ENCODE results near the gene PLEK2.

The PLEK2 gene

DNA sequence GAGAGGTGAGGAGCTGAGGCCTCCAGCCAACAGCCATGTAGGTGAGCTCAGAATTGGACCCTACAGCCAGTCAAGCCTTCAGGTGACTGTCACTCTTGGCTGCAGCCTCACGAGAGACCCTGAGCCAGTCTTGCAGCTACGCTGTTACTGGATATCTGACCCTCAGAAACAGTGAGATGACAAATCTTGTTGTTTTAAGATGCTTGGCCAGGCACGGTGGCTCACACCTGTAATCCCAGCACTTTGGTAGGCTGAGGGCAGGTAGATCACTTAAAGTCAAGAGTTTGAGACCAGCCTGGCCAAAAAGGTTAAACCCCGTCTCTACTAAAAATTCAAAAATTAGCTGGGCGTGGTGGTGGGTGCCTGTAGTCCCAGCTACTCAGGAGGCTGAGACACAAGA is 6.2 kb downstream of the PLEK2 start:
- in situ Hi-C loops (cut with MboI; ENCODE audit: low sequenced_read_pairs), result no loop called here

GRCh38 chr14:67400434-67400833 is 11.5 kb downstream of the PLEK2 start:
- in situ Hi-C loops (cut with MboI; ENCODE audit: low sequenced_read_pairs), result no loop called here

DNA sequence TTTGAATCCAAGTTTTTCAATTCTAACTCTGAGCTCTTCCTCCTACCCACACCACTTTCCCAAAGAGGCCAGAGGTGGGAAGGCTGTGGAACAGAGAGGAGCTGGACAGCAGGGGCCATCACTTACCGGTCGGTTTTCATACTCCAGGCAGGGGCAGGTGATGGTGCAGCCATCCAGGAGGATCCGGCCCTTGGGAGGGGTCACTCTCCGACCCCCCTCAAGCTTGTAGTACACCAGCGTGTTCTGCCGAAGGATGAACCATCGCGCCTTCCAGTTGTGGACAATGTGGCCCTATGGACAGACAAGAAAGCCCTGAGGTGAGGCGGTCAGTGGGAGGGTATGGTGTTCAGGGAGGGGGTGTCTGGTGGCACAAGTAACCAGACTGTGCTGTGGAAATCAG is 14.4 kb downstream of the PLEK2 start:
- in situ Hi-C loops (cut with MboI; ENCODE audit: low sequenced_read_pairs), result no loop called here

DNA sequence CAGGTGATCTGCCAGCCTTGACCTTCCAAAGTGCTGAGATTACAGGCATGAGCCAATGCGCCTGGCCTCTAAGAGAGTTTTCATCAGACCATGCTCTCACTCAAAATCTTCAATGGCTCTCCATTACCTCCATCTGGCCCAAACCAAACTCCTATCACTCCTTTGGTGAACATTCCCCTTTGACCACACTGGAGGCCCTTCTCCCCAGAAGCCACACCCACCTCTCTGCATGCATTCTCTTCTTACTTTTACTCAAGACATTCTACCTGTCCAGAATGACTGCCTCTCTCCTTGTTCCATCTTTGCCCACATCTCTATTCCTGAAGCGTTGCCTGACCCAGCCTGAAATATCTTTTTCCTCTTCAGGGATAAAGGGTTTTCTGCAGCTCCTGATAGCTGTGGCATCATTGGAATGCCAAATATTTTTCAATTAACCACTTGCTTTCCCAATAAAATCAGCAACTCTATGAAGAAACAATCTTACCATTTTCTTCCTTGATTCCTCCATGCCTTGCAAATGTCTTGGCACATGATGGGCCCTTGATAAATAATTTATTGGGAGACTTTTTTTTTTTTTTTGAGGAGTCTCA is 15.5 kb downstream of the PLEK2 start:
- in situ Hi-C loops (cut with MboI; ENCODE audit: low sequenced_read_pairs), result no loop called here

GRCh38 chr14:67395876-67396189 is 16.1 kb downstream of the PLEK2 start:
- in situ Hi-C loops (cut with MboI; ENCODE audit: low sequenced_read_pairs), result no loop called here

- in situ Hi-C loops (cut with MboI; ENCODE audit: low sequenced_read_pairs), result no loop called here
These were observed 16.7 kb downstream of the PLEK2 start for GRCh38 chr14:67395086-67395875.

GRCh38 chr14:67393689-67394088 is 18.3 kb downstream of the PLEK2 start:
- in situ Hi-C loops (cut with MboI; ENCODE audit: low sequenced_read_pairs), result no loop called here

GRCh38 chr14:67392800-67393199 is 19.2 kb downstream of the PLEK2 start:
- in situ Hi-C loops (cut with MboI; ENCODE audit: low sequenced_read_pairs), result no loop called here

GRCh38 chr14:67392123-67392522 is 19.8 kb downstream of the PLEK2 start:
- in situ Hi-C loops (cut with MboI; ENCODE audit: low sequenced_read_pairs), result no loop called here

DNA sequence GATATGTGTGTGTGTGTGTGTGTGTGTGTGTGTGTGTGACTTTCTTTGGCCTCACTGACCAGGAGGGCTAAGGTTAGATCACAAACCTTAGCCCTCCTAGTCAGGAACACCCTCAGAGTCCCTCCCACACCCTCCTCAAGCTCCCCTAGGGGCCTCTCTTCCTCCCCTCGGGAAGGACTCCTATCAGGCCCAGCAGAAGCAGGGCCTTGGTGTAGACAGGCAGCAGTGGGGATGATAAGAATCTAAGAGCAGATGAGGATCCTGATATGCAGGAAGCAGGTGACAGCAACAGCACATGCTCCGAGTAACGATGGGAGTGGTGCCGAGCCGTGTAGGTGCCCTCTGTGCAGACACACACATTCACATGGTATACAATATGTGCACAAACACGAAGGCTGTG is 20.7 kb downstream of the PLEK2 start:
- in situ Hi-C loops (cut with MboI; ENCODE audit: low sequenced_read_pairs), result no loop called here

DNA sequence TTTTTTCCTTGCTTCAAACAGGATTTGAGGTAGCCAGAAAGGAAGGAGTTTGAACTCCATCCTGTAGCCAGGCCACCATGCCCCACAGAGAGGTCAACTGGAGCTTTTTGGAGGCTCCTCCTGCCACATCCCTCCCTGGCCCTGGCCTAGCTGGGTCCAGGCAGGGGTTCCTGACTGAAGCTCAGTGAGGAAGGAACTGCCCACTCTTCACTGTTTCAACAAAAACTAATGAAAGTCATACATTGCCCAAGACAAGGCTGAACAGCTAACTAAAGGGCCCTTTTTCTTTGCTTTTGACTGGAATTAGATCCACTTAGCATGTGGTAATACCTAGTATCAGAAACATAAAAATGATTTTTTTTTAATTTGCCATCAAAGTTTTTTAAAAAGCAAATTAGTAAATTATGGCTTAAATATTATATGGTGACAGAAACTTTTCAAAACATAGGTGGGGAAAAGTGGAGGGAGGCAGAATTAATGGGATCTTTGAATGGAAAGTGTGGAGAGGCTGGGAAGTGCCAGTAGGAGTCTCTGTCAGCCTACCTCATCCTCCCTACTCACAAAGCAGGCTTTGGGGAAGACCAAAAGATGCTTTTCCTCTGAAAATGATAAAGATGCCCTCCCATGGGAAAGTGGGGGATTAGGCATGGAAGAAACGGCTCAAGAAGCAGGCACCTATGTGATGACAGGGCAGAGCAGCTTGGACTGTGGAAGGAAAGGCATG is 22.0 kb downstream of the PLEK2 start:
- in situ Hi-C loops (cut with MboI; ENCODE audit: low sequenced_read_pairs), result no loop called here

GRCh38 chr14:67389275-67389674 is 22.7 kb downstream of the PLEK2 start:
- in situ Hi-C loops (cut with MboI; ENCODE audit: low sequenced_read_pairs), result no loop called here

DNA sequence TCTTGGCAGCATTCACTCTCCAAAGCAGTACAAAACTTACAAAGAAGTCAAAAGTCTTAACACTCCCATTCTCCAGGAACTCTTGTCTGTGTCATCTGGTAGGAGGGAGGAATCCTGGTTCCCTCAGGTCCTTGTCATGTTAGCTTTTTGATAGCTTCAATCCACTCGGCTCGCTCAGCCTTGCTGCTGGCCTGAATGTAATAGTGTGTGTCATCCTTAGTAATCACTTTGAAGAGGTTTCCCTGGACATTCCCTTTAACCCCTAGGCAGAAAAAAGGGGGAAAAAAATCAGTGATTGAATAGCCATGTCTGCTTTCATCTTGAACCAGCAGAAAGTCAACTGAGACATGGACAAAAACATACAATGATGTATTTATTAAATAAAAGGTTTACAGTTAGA is 24.8 kb downstream of the PLEK2 start:
- in situ Hi-C loops (cut with MboI; ENCODE audit: low sequenced_read_pairs), result no loop called here

DNA sequence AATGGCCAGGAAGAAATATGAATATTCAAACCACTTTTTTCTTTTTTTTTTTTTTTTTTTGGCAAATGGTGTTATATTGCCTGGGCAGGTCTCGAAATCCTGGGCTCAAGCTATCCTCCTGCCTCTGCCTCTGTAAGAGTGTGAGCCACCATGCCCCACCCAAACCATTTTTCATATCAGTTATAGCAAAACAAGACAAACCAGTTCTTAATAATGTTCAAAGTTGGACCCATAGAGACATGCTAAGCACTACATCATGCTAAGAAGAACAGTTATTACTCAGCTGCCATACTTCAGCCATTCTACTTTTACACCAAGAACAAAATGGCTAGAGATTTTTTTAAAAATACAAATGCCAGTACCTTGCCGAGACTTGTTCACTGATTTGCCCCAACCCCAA is 26.3 kb downstream of the PLEK2 start:
- in situ Hi-C loops (cut with MboI; ENCODE audit: low sequenced_read_pairs), result no loop called here

DNA sequence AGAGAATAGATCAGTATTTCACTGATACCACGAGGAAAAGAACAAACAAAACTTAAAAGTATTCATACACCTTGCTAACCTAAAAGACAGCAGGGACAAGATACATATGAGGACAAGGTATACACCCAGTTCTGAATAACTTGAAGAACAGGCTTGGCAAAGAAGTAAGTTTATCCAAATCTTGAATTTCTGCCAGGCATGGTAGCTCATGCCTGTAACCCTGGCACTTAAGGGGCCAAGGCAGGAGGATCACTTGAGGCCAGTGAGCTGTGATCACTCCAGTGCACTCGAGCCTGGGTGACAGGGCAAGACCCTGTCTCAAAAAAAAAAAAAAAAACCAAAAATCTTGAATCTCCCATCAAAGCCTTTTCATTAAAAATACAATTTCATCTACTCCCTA is 26.8 kb downstream of the PLEK2 start:
- in situ Hi-C loops (cut with MboI; ENCODE audit: low sequenced_read_pairs), result no loop called here

DNA sequence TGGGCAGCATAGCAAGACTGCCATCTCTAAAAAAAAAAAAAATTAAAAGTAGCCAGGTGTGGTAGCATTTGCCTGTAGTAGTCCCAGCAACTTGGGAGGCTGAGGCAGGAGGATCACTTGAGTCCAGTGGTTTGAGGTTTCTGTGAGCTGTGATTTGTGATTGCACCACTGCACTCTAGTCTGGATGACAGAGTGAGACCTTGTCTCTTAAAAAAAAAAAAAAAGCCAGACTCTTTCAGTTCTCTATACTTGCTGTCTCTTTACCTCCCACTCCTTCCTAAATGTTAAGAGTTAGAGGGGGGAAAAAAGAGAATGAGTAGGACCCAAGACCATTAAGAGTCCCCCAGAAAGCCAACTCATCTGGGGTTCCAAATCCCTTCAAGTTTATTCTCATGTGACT is 34.0 kb downstream of the PLEK2 start:
- in situ Hi-C loops (cut with MboI; ENCODE audit: low sequenced_read_pairs), result no loop called here

GRCh38 chr14:67373347-67373746 is 38.6 kb downstream of the PLEK2 start:
- in situ Hi-C loops (cut with MboI; ENCODE audit: low sequenced_read_pairs), result no loop called here

DNA sequence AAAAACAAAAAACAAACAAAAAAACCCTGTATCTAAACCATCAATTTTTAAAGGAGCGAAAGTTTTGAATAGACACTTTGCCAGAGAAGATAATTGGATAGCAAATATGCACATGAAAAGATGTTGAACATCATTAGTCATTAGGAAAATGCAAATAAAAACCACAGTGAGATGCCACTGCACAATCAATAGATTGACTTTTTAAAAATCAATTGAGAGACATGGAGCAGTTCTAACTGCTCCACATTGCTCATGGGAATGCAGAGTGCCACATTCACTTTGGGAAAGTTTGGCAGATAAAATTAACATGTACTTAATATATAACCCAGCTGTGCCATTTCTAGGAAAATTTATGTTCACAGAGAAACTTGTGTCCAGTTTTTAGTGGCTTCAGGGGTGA is 39.1 kb downstream of the PLEK2 start:
- in situ Hi-C loops (cut with MboI; ENCODE audit: low sequenced_read_pairs), result no loop called here

- in situ Hi-C loops (cut with MboI; ENCODE audit: low sequenced_read_pairs), result no loop called here
These were observed 40.5 kb downstream of the PLEK2 start for GRCh38 chr14:67371247-67372148.

DNA sequence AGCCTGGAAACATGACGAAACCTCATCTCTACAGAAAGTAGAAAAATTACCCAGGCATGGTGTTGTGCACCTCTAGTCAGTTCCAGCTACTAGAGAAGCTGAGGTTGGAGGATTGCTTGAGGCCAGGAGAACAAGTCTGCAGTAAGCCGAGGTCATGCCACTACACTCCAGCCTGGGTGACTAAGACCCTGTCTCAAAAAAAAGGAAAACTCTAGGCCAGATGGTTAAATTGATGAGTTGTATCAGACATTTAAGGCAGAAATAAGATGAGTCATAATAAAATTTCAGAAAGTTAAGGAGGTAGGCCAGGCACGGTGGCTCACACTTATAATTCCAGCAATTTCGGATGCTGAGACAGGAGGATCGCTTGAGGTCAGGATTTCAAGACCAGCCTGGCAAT is 41.1 kb downstream of the PLEK2 start:
- in situ Hi-C loops (cut with MboI; ENCODE audit: low sequenced_read_pairs), result no loop called here

DNA sequence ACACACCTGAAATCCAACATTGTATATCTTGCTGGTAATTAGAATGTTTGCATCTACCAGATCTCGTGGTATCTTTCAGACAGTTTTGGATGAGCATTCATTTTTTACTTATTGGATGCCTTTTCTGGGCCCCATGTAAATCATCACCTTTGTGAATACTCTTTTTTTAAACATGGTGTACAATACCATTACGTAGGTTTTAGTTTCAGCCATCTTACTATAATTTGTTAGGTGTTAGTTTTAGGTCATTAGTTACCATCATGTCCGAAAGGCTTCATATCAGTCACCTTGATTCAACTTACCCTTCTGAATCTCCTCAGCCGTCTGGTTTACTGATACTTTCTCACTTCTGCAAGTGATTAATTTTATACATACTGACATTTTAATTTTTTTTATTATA is 46.5 kb downstream of the PLEK2 start:
- in situ Hi-C loops (cut with MboI; ENCODE audit: low sequenced_read_pairs), result no loop called here

Measured in hTERT RPE-1 (cell line).